GM12878 (cell line): ENCODE measurements around the gene MTO1. TPM values are rescaled to one million over a fixed set of nuclear protein-coding genes. Genes with fewer than 3 reads are reported as not detected.

Experiments used
- ATAC-seq: fragments of 200-7000 bp; cut with Tn5 transposase; 3 replicates; pipeline ENCODE4 v1.9.1; 2020; ENCODE audit warnings: mild to moderate bottlenecking, moderate library complexity
- BruUV-seq: library from RNA; stranded (reverse); fragments of 400-500 nt; replicated peaks from 2 replicates; lab custom pipeline; 2021; lab: Mats Ljungman, UMichigan
- CTCF ChIA-PET: fragments of 300-600 bp; sonication (Branson Sonifier 250); formaldehyde crosslinking; extraction: SDS; loops from one replicate; lab custom pipeline; 2021; ENCODE audit warnings: inconsistent platforms; lab: Yijun Ruan, JAX
- POLR2A ChIA-PET: fragments of 350-600 bp; formaldehyde crosslinking; extraction: SDS; loops from one replicate; lab custom pipeline; 2021; ENCODE audit warnings: inconsistent platforms; lab: Charles Lee
- RAD21 ChIA-PET: fragments of 300-600 bp; sonication (Branson Sonifier 250); formaldehyde crosslinking; loops from one replicate; lab custom pipeline; 2023; ENCODE audit warnings: antibody characterized with exemption; ENCODE audit not compliant: unreplicated experiment; lab: Charles Lee
- SMC1A ChIA-PET: fragments of 300-600 bp; sonication (Branson Sonifier 250); formaldehyde crosslinking; loops from one replicate; lab custom pipeline; 2023; ENCODE audit not compliant: unreplicated experiment, uncharacterized antibody; lab: Charles Lee
- DNase-seq: peaks from one replicate; pipeline ENCODE4 v3.0.0-alpha.2; 2011; ENCODE audit warnings: low read depth, low spot score
- FAIRE-seq: peaks from 3 replicates; lab custom pipeline; 2011; peaks lifted over from hg19 to GRCh38; lab: Jason Lieb, UNC
- H2AFZ ChIP-seq: 2 replicates; pipeline ENCODE4 v1.6.0; 2011; ENCODE audit warnings: low read depth, low read length, control low read depth; ENCODE audit not compliant: control insufficient read depth
- H3K27ac ChIP-seq: 2 replicates; pipeline ENCODE4 v1.5.1; 2011; ENCODE audit warnings: control low read depth; ENCODE audit not compliant: control insufficient read depth, insufficient read depth
- H3K27me3 ChIP-seq, 2 experiments: replicated peaks in 1 of 2; 2 replicates each; pipeline versions ENCODE4 v1.6.0 to v1.6.1; 2011; ENCODE audit warnings: low read length in 1 of 2; ENCODE audit not compliant: control insufficient read depth in 2 of 2, insufficient read depth in 2 of 2
- H3K36me3 ChIP-seq, 2 experiments: 2 replicates each; pipeline ENCODE4 v1.5.1; 2011; ENCODE audit warnings: low read length in 1 of 2; ENCODE audit not compliant: control insufficient read depth in 2 of 2, insufficient read depth in 2 of 2
- H3K4me1 ChIP-seq: 2 replicates; pipeline ENCODE4 v1.6.1; 2011; ENCODE audit warnings: mild to moderate bottlenecking, low read length, moderate library complexity, mixed read lengths; ENCODE audit not compliant: control insufficient read depth, insufficient read depth
- H3K4me2 ChIP-seq: 2 replicates; pipeline ENCODE4 v1.6.0; 2011; ENCODE audit warnings: control low read depth; ENCODE audit not compliant: control insufficient read depth, insufficient read depth
- H3K4me3 ChIP-seq: fragments of 200-600 bp; sonication (generic); 2 replicates; pipeline ENCODE4 v1.5.1; 2016
- H3K79me2 ChIP-seq: 2 replicates; pipeline ENCODE4 v1.6.0; 2011; ENCODE audit warnings: low read length; ENCODE audit not compliant: control insufficient read depth, insufficient read depth
- H3K9ac ChIP-seq: 2 replicates; pipeline ENCODE4 v1.8.0; 2011; ENCODE audit warnings: low read length, control low read depth, mixed read lengths; ENCODE audit not compliant: control insufficient read depth, insufficient read depth
- H3K9me3 ChIP-seq: replicated peaks from 3 replicates; pipeline ENCODE4 v1.5.1; 2011; ENCODE audit warnings: mild to moderate bottlenecking, low read length; ENCODE audit not compliant: control insufficient read depth, insufficient read depth
- H4K20me1 ChIP-seq: 2 replicates; pipeline ENCODE4 v1.6.0; 2011; ENCODE audit not compliant: control insufficient read depth, insufficient read depth
- BHLHE40 ChIP-seq, 2 experiments: fragments of 450-650 bp in 1 of 2; IDR thresholded peaks; 2 replicates each; pipeline ENCODE4 v1.6.1; 2011 to 2017; ENCODE audit warnings: low read depth in 2 of 2, borderline replicate concordance in 1 of 2, improper control_type of control experiment in 1 of 2, low read length in 1 of 2, mild to moderate bottlenecking in 1 of 2
- CBX5 ChIP-seq: sonication (generic); IDR thresholded peaks from 2 replicates; pipeline ENCODE4 v1.6.1; 2016; ENCODE audit warnings: low read depth, moderate library complexity, mild to moderate bottlenecking, inconsistent platforms
- E4F1 ChIP-seq: fragments of 450-650 bp; IDR thresholded peaks from 2 replicates; pipeline ENCODE4 v1.6.1; 2018; ENCODE audit warnings: borderline replicate concordance, mild to moderate bottlenecking; ENCODE audit not compliant: partially characterized antibody
- GATAD2B ChIP-seq: fragments of 450-650 bp; conservative IDR thresholded peaks from 2 replicates; pipeline ENCODE4 v1.6.1; 2017; ENCODE audit warnings: low read depth, mild to moderate bottlenecking, moderate library complexity
- IKZF2 ChIP-seq, 2 experiments: fragments of 450-650 bp; IDR thresholded peaks; 2 replicates each; pipeline ENCODE4 v1.6.1; 2017; ENCODE audit warnings: mild to moderate bottlenecking in 2 of 2, moderate library complexity in 2 of 2
- JUNB ChIP-seq: IDR thresholded peaks from 2 replicates; pipeline ENCODE4 v1.6.1; 2016; ENCODE audit warnings: antibody characterized with exemption, mild to moderate bottlenecking
- LARP7 ChIP-seq: fragments of 450-650 bp; IDR thresholded peaks from 2 replicates; pipeline ENCODE4 v1.6.1; 2017; ENCODE audit warnings: mild to moderate bottlenecking
- MEF2B ChIP-seq: fragments of 450-650 bp; IDR thresholded peaks from 2 replicates; pipeline ENCODE4 v1.6.1; 2018; ENCODE audit warnings: mild to moderate bottlenecking, moderate library complexity; ENCODE audit not compliant: partially characterized antibody, poor library complexity, severe bottlenecking
- MTA2 ChIP-seq: fragments of 450-650 bp; IDR thresholded peaks from 2 replicates; pipeline ENCODE4 v1.6.1; 2016; ENCODE audit warnings: low read depth, mild to moderate bottlenecking, moderate library complexity
- MTA3 ChIP-seq: IDR thresholded peaks from 2 replicates; pipeline ENCODE4 v1.6.1; 2012; ENCODE audit warnings: low read length, inconsistent platforms, borderline replicate concordance
- NFYA ChIP-seq: IDR thresholded peaks from 2 replicates; pipeline ENCODE4 v1.6.1; 2011; ENCODE audit warnings: low read depth, mild to moderate bottlenecking, low read length, improper control_type of control experiment, borderline replicate concordance
- POLR2A ChIP-seq: IDR thresholded peaks from 2 replicates; pipeline ENCODE4 v1.6.1; 2011; ENCODE audit warnings: low read depth, mild to moderate bottlenecking, low read length
- RBBP5 ChIP-seq: fragments of 200-600 bp; sonication (generic); conservative IDR thresholded peaks from 2 replicates; pipeline ENCODE4 v1.6.1; 2016
- RUNX3 ChIP-seq: IDR thresholded peaks from 2 replicates; pipeline ENCODE4 v1.6.1; 2012; ENCODE audit warnings: low read length, inconsistent platforms
- SREBF2 ChIP-seq: IDR thresholded peaks from 2 replicates; pipeline ENCODE4 v1.6.1; 2012; ENCODE audit warnings: mild to moderate bottlenecking, low read length
- YY1 ChIP-seq: IDR thresholded peaks from 2 replicates; pipeline ENCODE4 v1.6.1; 2011; ENCODE audit warnings: low read depth, mild to moderate bottlenecking, low read length
- ZNF384 ChIP-seq: IDR thresholded peaks from 2 replicates; pipeline ENCODE4 v1.6.1; 2012; ENCODE audit warnings: low read depth, mild to moderate bottlenecking, low read length, improper control_type of control experiment, borderline replicate concordance
- WGBS: methylation state at CpG from one replicate; pipeline ENCODE4 v1.1.6; 2016; ENCODE audit warnings: low lambda C conversion rate; ENCODE audit not compliant: insufficient replicate concordance, insufficient coverage; ENCODE audit errors: missing lambda C conversion rate; 5-methylcytosine and 5-hydroxymethylcytosine counted together
- in situ Hi-C: fragments of 300-500 bp; cut with MboI; formaldehyde crosslinking; loops from 9 replicates; pipeline ENCODE4 v1.14.3; 2018; ENCODE audit warnings: mixed read lengths
- intact Hi-C: fragments of 100-400 bp; cut with micrococcal nuclease; formaldehyde crosslinking; loops from one replicate; pipeline ENCODE4 v1.14.2; 2022; ENCODE audit not compliant: unreplicated experiment
- polyA plus RNA-seq, 11 experiments: library from polyadenylated mRNA; depleted of rRNA in 4 of 11; unstranded in 6 of 11; stranded (reverse) in 5 of 11; fragments of >200 nt; fragmentation: Nextera tagmentation in 4 of 11; fragmentation: Illumina TruSeq in 1 of 11; extraction: Ambion mirVana in 4 of 11; extraction: Trizol in 1 of 11; gene quantifications; 1 replicate in 1 of 11; 2 replicates in 10 of 11; pipeline versions ENCODE4 v1.2.1 to v1.2.3, GENCODE V29; 2011 to 2016; ENCODE audit warnings: inconsistent platforms in 2 of 11, missing spikeins in 2 of 11, low read depth in 1 of 11
- total RNA-seq, 4 experiments: library from RNA; depleted of rRNA in 3 of 4; stranded (reverse); fragments of >200 nt in 3 of 4; fragmentation: Illumina TruSeq in 1 of 4; extraction: Trizol in 1 of 4; gene quantifications; 2 replicates each; pipeline versions ENCODE4 v1.2.1 to v1.2.3, GENCODE V29; 2013 to 2021

Gene MTO1
- total and polyA plus RNA-seq, 10 of the 15 experiments (the other 5 are each of a cell fraction or from before 2014, with no cell fraction given), result 24.8 to 53.6 (median 33.1) TPM

GRCh38 chr6:73443555-73443954 lies 18.0 kb upstream of the MTO1 start (continued):
- TF ChIP-seq RBBP5 (no peak), ZNF384 (no peak)

- peak overlapping the region; percentile 95 for H3K27ac ChIP-seq
- H3K4me3 ChIP-seq, result peak overlapping the region; percentile 91
- RAD21 ChIA-PET, result interaction anchor here (0.9 to 4.3 kb wide), 10 partner anchors 10 to 202 kb away, joined by 3 to 42 read pairs (median 8); partner anchors contain the start of genes EEF1A1, MTO1 and SLC17A5
- H3K36me3 ChIP-seq, result no peaks in the 10 kb centered on the region
- H3K9me3 ChIP-seq, result no peaks in the 10 kb centered on the region
- in situ Hi-C loops (no loop called here), intact Hi-C loops (loop anchor here (2.0 to 5.0 kb wide), 3 partner anchors 65 to 201 kb away; partner anchors contain the start of gene SLC17A5)
- no peaks in the 10 kb centered on the region for H4K20me1 ChIP-seq
- POLR2A ChIA-PET, result interaction anchor here (0.6 to 3.2 kb wide), 9 partner anchors 8 to 203 kb away, joined by 3 to 42 read pairs (median 5); partner anchors contain the start of genes EEF1A1, MTO1 and SLC17A5
- H3K79me2 ChIP-seq, result peaks cover 52% of the 10 kb centered on the region
- 0 out of 2 replicates have a peak, but pooled peaks cover 3% of the 10 kb centered on the region for H3K4me1 ChIP-seq
- H3K9ac ChIP-seq, result peak overlapping the region; percentile 97
- FAIRE-seq, result peak; percentile 62
- peak overlapping the region; percentile 59 for H2AFZ ChIP-seq
- no peak for DNase-seq
- SMC1A ChIA-PET, result interaction anchor here (0.6 to 3.4 kb wide), 11 partner anchors 9 to 202 kb away, joined by 3 to 23 read pairs (median 5); partner anchors contain the start of genes EEF1A1, MTO1 and SLC17A5
- WGBS, result under 1% methylated on average over 79 of the region's 79 CpGs
- H3K27me3 ChIP-seq, result no peaks in the 10 kb centered on the region
- CTCF ChIA-PET, result interaction anchor here (0.6 to 3.8 kb wide), 13 partner anchors 10 to 202 kb away, joined by 3 to 31 read pairs (median 5); partner anchors contain the start of genes MTO1 and SLC17A5
- H3K4me2 ChIP-seq, result peak overlapping the region; percentile 90
- ATAC-seq, result peak; percentile 72
- BruUV-seq, result TSS peak; percentile 73
- 0 out of 2 replicates have a peak, but pooled peaks have one; percentile 29 for TF ChIP-seq CBX5
- 0 out of 2 replicates have a peak, but pooled peaks have one; percentile 3 for TF ChIP-seq RUNX3
- peak; percentile 77 to 91 for TF ChIP-seq BHLHE40 (IDR thresholded peaks at IDR 0.05; ENCODE audit: borderline replicate concordance in 1 of 2, low read depth in 2 of 2, low read length in 1 of 2)
- 0 out of 2 replicates have a peak, but pooled peaks have one; percentile 21 for TF ChIP-seq MTA2
- TF ChIP-seq MTA3, result peak; percentile 33; the same call in 1 of the 2 replicates
- TF ChIP-seq GATAD2B, result 0 out of 2 replicates have a peak, but pooled peaks have one; percentile 50
- peak; percentile 84 for TF ChIP-seq POLR2A
- no peak for TF ChIP-seq SREBF2
- peak in 1 of 2 experiments; percentile 12; a peak in 1 of 4 replicates for TF ChIP-seq IKZF2 (IDR thresholded peaks at IDR 0.05)
- peak; percentile 96 for TF ChIP-seq MEF2B
- peak; percentile 18; the same call in 1 of the 2 replicates for TF ChIP-seq YY1
- TF ChIP-seq JUNB, result 0 out of 2 replicates have a peak, but pooled peaks have one; percentile 24
- TF ChIP-seq NFYA, result no peak
- no peak for TF ChIP-seq E4F1
- peak; percentile 77 for TF ChIP-seq LARP7
Measured at GRCh38 chr6:73451223-73452106, 10.1 kb upstream of the MTO1 start.
